Suprapubic skin (tissue), 4 donors: ENCODE data around the gene LRRC7. TPM values are rescaled to one million over a fixed set of nuclear protein-coding genes. Genes with fewer than 3 reads are reported as not detected.
"Not testable (repeated sequence)": the region's sequence is repeated elsewhere in the genome, so short reads cannot be mapped to it uniquely, and the experiment has no call there.

Source experiments
- DNase-seq, 2 donors: peaks; one replicate each; pipeline ENCODE4 v3.0.0-alpha.2; 2019; ENCODE audit warnings: low spot score in 2 of 2
- H3K27ac ChIP-seq: fragments of 200-600 bp; sonication (generic); one replicate; pipeline ENCODE4 v1.5.1; 2019
- H3K27me3 ChIP-seq: fragments of 200-600 bp; sonication (generic); one replicate; pipeline ENCODE4 v1.5.1; 2019
- H3K36me3 ChIP-seq: fragments of 200-600 bp; sonication (generic); one replicate; pipeline ENCODE4 v1.5.1; 2019
- H3K4me1 ChIP-seq: fragments of 200-600 bp; sonication (generic); one replicate; pipeline ENCODE4 v1.5.1; 2019
- H3K4me3 ChIP-seq: fragments of 200-600 bp; sonication (generic); one replicate; pipeline ENCODE4 v1.5.1; 2019; ENCODE audit warnings: mild to moderate bottlenecking
- H3K9me3 ChIP-seq: fragments of 200-600 bp; sonication (generic); one replicate; pipeline ENCODE4 v1.5.1; 2019
- EP300 ChIP-seq: sonication (generic); formaldehyde crosslinking; IDR thresholded peaks from one replicate; pipeline ENCODE4 v1.6.1; 2017; ENCODE audit warnings: antibody characterized with exemption
- POLR2A ChIP-seq, 2 donors: fragments of 450-650 bp; IDR thresholded peaks; one replicate each; pipeline ENCODE4 v1.6.1; 2017; ENCODE audit warnings: antibody characterized with exemption in 2 of 2, mild to moderate bottlenecking in 2 of 2, moderate library complexity in 2 of 2
- POLR2AphosphoS5 ChIP-seq, 3 donors: sonication (generic); formaldehyde crosslinking; IDR thresholded peaks; one replicate each; pipeline ENCODE4 v1.6.1; 2017; ENCODE audit warnings: antibody characterized with exemption in 3 of 3
- WGBS: methylation state at CpG from one replicate; pipeline ENCODE4 v1.1.5; 2018; 5-methylcytosine and 5-hydroxymethylcytosine counted together
- total RNA-seq, 4 donors: library from RNA; depleted of rRNA; stranded (reverse); fragments of >200 nt; gene quantifications; one replicate each; pipeline ENCODE4 v1.1.0, GENCODE V29; 2016
- TF ChIP-seq, protein P1 (sequence below), 2 donors: fragments of 200-600 bp in 1 of 2; fragments of 450-650 bp in 1 of 2; sonication (generic) in 1 of 2; IDR thresholded peaks; one replicate each; pipeline ENCODE4 v1.5.1; 2016 to 2019; ENCODE audit warnings: antibody characterized with exemption in 2 of 2, mild to moderate bottlenecking in 1 of 2, moderate library complexity in 1 of 2

LRRC7 gene
- total RNA-seq, 4 donors from 2014 or later = 0.24 to 0.98 (median 0.47) TPM

DNA sequence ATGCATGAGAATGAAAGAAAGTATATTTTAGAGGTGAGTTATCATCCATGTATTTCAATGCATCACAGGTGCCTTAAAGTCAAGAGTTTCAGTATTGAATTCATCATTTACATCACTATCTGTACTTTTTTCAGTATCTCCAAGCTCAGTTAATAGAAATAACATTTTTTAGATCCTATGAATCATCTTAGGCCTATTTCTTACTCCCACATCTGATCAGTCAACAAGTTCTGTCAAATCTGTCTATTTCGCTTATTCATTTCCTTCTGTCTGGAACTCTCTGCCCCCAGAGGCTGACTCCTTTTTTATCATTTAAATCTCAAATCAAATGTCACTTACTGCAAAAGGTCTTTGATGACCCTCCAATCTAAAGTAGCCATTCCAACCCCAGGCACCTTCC, 295.2 kb downstream of the LRRC7 start:
- WGBS = 78% methylated on average over 1 of the region's 1 CpG
- Histone ChIP-seq H3K4me3 (no peak overlapping the region), H3K27ac (no peak overlapping the region), H3K36me3 (no peaks in the 10 kb centered on the region), H3K4me1 (no peaks in the 10 kb centered on the region), H3K9me3 (no peaks in the 10 kb centered on the region), H3K27me3 (no peaks in the 10 kb centered on the region)
- TF ChIP-seq, protein P1, sequence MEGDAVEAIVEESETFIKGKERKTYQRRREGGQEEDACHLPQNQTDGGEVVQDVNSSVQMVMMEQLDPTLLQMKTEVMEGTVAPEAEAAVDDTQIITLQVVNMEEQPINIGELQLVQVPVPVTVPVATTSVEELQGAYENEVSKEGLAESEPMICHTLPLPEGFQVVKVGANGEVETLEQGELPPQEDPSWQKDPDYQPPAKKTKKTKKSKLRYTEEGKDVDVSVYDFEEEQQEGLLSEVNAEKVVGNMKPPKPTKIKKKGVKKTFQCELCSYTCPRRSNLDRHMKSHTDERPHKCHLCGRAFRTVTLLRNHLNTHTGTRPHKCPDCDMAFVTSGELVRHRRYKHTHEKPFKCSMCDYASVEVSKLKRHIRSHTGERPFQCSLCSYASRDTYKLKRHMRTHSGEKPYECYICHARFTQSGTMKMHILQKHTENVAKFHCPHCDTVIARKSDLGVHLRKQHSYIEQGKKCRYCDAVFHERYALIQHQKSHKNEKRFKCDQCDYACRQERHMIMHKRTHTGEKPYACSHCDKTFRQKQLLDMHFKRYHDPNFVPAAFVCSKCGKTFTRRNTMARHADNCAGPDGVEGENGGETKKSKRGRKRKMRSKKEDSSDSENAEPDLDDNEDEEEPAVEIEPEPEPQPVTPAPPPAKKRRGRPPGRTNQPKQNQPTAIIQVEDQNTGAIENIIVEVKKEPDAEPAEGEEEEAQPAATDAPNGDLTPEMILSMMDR (IDR thresholded peaks at IDR 0.05) = no peak
- TF ChIP-seq POLR2A (IDR thresholded peaks at IDR 0.05) = no peak
- TF ChIP-seq EP300 = no peak
- no peak for TF ChIP-seq POLR2AphosphoS5 (IDR thresholded peaks at IDR 0.05)
- DNase-seq = no peak

DNA sequence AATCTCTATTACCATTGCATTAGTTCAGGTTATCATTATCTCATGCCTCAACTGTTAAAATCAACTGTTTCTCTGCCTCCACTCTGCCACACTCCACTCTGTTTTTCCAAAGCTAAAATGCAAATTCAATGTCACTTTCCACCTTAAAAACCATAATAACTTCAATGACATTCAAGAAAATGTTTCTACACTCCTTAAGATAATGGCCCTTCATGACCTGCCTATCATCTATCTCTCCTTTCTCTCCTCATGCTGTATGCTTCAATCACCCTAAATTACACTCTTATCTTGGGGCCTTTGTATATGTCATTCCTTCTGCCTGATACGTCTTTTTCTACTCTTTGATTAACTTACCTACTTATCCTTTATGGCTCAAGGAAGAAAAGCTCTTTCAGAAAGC, 296.0 kb downstream of the LRRC7 start:
- Histone ChIP-seq H3K27me3 (no peaks in the 10 kb centered on the region), H3K9me3 (no peaks in the 10 kb centered on the region), H3K4me3 (no peak overlapping the region), H3K27ac (no peak overlapping the region), H3K36me3 (no peaks in the 10 kb centered on the region), H3K4me1 (no peaks in the 10 kb centered on the region)
- WGBS = 68% methylated on average over 1 of the region's 1 CpG
- TF ChIP-seq POLR2AphosphoS5 (IDR thresholded peaks at IDR 0.05) (no peak), EP300 (no peak), POLR2A (IDR thresholded peaks at IDR 0.05) (no peak)
- TF ChIP-seq, protein P1 (IDR thresholded peaks at IDR 0.05) = no peak
- no peak for DNase-seq

DNA sequence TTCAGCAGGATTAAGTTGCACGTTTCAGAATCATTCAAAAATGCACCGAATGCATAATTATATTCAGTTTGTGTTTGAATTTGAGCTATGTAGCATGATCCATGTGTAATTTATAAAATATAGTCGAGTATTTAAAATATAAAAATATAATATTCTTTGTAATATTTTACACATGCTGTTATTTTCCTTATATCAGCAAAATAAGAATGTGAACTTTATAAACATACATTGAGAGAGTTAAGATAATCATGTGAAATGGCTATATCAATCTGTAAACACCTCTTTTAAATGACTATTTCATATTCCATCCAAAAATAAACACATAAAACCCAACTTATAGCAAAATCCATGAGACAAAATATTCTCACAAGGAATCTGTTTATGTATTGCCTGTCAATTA, 303.7 kb downstream of the LRRC7 start:
- no peak for DNase-seq
- Histone ChIP-seq H3K4me3 (no peak overlapping the region), H3K9me3 (no peaks in the 10 kb centered on the region), H3K27me3 (no peaks in the 10 kb centered on the region), H3K27ac (no peak overlapping the region), H3K4me1 (no peaks in the 10 kb centered on the region), H3K36me3 (no peaks in the 10 kb centered on the region)
- TF ChIP-seq POLR2AphosphoS5 (IDR thresholded peaks at IDR 0.05) (no peak), POLR2A (IDR thresholded peaks at IDR 0.05) (no peak), EP300 (no peak)
- TF ChIP-seq, protein P1 (IDR thresholded peaks at IDR 0.05) = no peak
- 57% methylated on average over 3 of the region's 3 CpGs for WGBS

DNA sequence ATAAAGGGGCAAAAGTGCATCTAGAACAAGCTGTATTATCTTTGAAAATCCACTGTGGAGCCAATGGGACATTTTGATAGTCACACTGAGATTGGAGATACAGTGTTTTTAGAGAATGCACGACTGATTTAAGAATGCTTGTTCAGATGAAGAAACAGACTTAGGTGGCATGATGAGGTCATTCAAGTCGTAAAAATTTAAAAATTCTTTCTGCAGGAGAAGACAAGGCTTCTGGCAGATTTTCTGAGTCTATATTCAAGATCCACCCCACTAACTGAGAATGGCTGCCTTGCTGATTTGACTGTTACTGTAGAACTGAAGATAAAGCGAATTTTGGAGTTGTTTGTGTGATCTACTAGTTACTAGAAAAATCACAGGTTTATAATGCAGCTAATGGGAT, 310.6 kb downstream of the LRRC7 start:
- 65% methylated on average over 3 of the region's 3 CpGs for WGBS
- no peak overlapping the region for H3K27ac ChIP-seq
- no peaks in the 10 kb centered on the region for H3K4me1 ChIP-seq
- DNase-seq = no peak
- H3K36me3 ChIP-seq = no peaks in the 10 kb centered on the region
- H3K4me3 ChIP-seq = no peak overlapping the region
- H3K27me3 ChIP-seq = no peaks in the 10 kb centered on the region
- TF ChIP-seq POLR2A (IDR thresholded peaks at IDR 0.05) (no peak), POLR2AphosphoS5 (IDR thresholded peaks at IDR 0.05) (no peak), EP300 (no peak)
- TF ChIP-seq, protein P1 (IDR thresholded peaks at IDR 0.05) = no peak
- no peaks in the 10 kb centered on the region for H3K9me3 ChIP-seq

DNA sequence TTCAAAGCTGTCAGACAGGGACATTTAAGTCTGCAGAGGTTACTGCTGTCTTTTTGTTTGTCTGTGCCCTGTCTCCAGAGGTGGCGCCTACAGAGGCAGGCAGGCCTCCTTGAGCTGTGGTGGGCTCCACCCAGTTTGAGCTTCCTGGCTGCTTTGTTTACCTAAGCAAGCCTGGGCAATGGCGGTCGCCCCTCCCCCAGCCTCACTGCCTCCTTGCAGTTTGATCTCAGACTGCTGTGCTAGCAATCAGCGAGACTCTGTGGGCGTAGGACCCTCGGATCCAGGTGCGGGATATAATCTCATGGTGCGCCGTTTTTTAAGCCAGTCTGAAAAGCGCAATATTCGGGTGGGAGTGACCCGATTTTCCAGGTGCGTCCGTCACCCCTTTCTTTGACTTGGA, 320.3 kb downstream of the LRRC7 start:
- WGBS = 96% methylated on average over 10 of the region's 14 CpGs
- DNase-seq = not testable (repeated sequence)

DNA sequence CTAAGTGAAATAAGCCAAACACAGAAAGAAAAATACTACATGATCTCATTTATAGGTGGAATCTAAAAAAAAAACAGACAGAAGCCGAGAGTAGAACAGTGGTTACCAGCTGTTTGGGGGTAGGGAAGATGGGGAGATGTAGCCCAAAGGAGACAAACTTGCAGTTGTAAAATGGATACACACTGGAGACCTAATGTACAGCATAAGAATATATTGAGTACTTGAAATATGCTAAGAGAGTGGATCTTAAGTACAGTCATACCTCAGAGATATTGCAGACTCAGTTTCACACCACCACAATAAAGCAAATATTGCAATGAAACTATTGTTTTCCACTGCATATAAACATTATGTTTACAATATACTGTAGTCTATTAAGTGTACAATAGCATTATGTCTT, 320.9 kb downstream of the LRRC7 start:
- Histone ChIP-seq H3K27ac (no peak overlapping the region), H3K9me3 (no peaks in the 10 kb centered on the region), H3K4me3 (no peak overlapping the region), H3K4me1 (no peaks in the 10 kb centered on the region), H3K27me3 (no peaks in the 10 kb centered on the region), H3K36me3 (no peaks in the 10 kb centered on the region)
- no peak for TF ChIP-seq EP300
- TF ChIP-seq, protein P1 (IDR thresholded peaks at IDR 0.05) = no peak
- no peak for TF ChIP-seq POLR2A (IDR thresholded peaks at IDR 0.05)
- TF ChIP-seq POLR2AphosphoS5 (IDR thresholded peaks at IDR 0.05) = no peak
- no peak for DNase-seq
- 91% methylated on average over 1 of the region's 1 CpG for WGBS

More for the DNA sequence above, 320.3 kb downstream of the LRRC7 start:
- H3K36me3 ChIP-seq, H3K9me3 ChIP-seq, H3K27me3 ChIP-seq, H3K4me1 ChIP-seq, H3K27ac ChIP-seq, H3K4me3 ChIP-seq: not testable (repeated sequence)
